NCI-H2196 (cell line): Measurements from ENCODE around the gene CARD14.
"Not testable (repeated sequence)": the region's sequence is repeated elsewhere in the genome, so short reads cannot be mapped to it uniquely, and the experiment has no call there.

Experiments
- DNase-seq: peaks from one replicate; lab custom pipeline; 2025; ENCODE audit not compliant: unreplicated experiment; lab: John Stamatoyannopoulos, UW

Gene CARD14

DNA sequence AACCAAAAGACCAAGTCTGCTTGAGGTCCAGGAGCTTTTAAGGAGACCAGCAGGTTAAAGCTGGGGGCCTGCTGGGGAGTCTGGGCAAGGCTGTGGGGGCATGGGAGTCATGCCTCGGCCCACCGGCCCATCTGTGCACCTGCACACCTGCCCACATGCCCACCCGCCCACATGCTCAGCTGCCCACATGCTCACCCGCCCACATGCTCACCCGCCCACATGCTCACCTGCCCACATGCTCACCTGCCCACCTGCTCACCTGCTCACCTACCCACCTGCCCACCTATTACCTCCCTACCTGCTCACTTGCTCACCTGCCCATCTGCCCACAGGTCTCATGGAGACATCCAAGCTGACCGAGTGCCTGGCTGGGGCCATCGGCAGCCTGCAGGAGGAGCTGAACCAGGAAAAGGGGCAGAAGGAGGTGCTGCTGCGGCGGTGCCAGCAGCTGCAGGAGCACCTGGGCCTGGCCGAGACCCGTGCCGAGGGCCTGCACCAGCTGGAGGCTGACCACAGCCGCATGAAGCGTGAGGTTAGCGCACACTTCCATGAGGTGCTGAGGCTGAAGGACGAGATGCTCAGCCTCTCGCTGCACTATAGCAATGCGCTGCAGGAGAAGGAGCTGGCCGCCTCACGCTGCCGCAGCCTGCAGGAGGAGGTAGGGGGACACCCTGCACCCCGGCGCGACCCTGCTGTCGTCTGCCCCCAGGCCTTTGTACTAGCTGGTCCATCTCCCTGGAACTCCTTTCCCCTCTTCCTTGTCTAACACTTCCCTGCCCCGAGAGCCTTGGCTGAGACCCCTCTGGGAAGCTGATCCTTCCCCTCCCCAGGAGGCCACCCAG, 14.0 kb downstream of the CARD14 start:
- DNase-seq = no peak

DNA sequence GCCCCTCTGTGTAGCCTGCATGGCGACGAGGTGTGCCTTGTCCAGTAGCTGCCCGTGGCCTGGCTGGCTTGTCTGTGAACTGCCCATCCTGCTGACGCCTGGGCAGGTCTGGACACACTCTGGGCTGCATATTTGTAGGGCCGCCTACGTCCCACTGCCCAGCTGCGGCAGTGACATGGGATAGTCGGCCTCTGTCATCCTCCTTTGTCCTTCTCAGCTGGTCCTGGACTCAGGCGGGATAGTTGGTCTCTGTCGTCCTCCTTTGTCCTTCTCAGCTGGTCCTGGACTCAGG, 14.5 kb downstream of the CARD14 start:
- DNase-seq = no peak

DNA sequence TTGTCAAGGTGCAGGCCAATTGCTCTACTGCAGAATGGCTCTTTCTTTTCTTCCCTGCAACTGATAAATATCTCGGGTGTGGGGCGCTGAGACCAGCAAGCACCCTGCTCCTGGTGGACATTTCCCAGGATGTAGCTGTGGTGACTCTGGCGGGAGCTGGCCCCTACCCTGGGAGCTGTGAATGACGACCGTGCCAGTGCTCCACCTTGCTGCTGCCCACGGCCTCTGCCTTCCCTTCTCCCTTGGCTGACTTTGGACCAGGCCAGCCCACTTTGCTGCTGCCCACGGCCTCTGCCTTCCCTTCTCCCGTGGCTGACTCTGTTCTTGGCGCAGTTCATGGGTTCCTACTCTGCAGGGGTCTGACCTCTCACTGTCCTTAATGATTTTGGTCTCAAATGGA, 16.1 kb downstream of the CARD14 start:
- DNase-seq = no peak

DNA sequence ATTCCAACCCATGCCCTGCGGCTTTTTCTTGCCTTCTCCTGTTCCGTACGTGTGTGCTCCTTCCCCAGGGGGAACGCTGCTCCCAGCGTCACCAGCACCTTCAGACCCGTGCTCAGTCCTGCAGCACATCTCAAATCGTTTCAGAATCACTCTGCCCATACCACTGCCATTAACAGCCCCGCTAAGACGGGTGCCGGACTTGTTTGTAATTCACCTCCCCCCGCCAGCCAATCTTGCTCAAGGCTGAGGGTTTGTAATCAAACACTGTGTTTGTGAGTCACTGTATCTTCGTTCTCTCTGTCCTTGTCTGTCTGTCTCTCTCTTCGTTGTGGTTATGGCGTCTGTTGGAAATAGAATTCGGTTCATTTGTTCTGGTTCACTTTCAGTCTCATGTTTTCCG, 17.3 kb downstream of the CARD14 start:
- DNase-seq = no peak

DNA sequence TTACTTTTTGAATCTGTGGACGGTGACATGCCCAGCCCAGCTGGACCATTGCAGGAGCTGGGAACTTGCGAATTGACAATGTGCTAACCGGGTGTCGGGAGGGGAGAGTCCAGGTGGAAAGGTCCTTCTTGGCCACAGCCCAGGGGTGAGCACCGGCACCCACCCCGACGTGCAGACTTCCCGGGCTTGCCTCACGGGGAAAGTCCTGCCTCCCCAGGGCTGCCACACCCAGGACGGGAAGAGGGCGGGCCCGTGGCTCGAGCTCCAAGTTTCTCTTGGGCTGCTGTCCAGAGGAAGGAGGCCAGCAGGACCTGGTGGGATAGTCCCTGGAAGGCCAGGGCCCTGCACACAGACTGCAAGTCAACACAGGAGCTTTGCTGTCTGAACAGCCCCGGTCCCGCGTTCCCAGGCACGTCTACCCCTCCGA, 17.7 kb downstream of the CARD14 start:
- DNase-seq = no peak

DNA sequence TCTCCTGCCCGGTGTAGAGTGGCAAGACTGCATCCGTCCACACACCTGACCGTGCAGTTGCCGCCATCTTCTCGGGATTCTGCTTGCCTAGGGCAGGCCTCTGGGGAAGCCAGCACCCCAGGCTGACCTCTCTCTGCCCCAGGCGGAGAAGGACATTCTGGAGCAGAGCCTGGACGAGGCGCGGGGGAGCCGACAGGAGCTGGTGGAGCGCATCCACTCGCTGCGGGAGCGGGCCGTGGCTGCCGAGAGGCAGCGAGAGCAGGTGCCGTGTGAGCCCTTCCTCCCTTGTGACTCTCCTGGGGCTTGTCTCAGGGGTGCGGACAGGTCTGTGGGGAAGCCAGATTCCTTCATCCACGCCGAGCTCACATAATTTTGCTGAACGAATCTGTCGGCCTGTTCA, 19.8 kb downstream of the CARD14 start:
- DNase-seq = no peak

DNA sequence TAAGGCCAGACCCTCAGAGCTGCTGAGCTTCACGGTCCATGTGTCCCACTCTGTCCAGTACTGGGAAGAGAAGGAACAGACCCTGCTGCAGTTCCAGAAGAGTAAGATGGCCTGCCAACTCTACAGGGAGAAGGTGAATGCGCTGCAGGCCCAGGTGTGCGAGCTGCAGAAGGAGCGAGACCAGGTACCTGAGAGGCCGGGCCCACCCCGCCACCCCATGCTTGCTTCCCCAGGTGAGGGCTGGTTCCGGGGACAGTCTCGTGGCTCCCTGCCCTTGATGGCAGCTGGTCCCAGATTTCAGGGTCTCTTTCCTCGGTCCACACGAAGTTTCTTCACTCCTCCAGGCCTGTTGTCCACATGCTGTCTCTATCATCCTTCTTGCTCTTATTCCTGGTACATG, 20.9 kb downstream of the CARD14 start:
- DNase-seq = no peak

DNA sequence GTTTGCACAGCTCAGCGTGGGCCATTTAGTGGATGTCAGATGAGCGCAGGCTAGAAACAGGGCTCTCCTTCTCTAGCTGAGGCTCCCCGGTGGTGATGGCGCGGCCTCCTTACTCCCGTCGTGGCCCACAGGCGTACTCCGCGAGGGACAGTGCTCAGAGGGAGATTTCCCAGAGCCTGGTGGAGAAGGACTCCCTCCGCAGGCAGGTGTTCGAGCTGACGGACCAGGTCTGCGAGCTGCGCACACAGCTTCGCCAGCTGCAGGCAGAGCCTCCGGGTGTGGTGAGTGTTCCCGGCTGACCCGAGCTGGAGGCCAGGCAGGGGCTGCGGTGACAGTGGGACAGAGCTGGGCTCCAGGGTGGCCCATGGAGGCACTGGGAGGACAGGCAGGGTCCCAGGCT, 21.4 kb downstream of the CARD14 start:
- no peak for DNase-seq

DNA sequence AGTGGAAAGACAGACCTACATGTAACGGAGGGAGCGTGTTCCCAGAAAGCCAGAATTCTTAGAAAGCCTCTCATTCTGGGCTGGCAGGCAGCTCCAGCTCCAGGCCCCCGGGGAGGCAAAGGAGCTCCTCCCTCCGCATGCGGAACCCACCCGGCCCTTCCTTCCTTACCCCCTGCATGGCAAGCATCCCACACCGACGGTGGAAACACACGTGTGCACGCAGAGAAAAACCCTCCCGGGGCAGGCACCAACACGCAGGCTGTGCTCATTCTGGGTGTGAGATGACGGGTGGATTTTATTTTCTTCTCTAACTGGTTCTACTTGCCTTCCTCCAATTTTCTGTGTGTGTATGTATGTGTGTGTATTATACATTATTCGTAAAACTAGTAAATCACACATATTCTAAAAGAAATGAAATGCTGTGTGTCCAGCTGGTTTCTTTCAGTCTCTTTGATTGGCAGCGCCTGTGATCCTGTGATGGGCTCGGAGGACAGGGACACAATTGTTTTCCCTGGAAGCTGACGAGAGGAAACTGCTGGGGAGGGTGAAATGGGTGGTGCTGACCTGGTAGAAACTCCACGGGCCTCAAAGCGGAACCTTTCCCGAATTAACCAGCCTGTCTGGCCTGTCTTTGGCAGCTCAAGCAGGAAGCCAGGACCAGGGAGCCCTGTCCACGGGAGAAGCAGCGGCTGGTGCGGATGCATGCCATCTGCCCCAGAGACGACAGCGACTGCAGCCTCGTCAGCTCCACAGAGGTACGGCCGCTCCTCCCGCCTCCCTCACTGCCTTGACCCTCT, 22.2 kb downstream of the CARD14 start:
- DNase-seq = no peak

DNA sequence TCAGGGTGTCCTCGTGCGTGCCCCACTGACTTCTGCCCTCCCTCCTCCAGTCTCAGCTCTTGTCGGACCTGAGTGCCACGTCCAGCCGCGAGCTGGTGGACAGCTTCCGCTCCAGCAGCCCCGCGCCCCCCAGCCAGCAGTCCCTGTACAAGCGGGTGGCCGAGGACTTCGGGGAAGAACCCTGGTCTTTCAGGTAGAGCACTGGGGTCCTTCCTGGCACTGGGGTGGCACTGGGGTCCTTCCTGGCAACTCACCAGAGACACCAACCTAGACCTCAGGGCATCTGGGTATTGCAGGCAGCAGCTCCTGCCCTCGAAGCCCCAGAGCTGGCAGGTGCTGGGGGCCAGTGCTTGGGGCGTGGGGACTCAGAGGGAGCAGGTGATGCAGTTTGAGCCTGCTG, 25.3 kb downstream of the CARD14 start:
- DNase-seq = no peak

DNA sequence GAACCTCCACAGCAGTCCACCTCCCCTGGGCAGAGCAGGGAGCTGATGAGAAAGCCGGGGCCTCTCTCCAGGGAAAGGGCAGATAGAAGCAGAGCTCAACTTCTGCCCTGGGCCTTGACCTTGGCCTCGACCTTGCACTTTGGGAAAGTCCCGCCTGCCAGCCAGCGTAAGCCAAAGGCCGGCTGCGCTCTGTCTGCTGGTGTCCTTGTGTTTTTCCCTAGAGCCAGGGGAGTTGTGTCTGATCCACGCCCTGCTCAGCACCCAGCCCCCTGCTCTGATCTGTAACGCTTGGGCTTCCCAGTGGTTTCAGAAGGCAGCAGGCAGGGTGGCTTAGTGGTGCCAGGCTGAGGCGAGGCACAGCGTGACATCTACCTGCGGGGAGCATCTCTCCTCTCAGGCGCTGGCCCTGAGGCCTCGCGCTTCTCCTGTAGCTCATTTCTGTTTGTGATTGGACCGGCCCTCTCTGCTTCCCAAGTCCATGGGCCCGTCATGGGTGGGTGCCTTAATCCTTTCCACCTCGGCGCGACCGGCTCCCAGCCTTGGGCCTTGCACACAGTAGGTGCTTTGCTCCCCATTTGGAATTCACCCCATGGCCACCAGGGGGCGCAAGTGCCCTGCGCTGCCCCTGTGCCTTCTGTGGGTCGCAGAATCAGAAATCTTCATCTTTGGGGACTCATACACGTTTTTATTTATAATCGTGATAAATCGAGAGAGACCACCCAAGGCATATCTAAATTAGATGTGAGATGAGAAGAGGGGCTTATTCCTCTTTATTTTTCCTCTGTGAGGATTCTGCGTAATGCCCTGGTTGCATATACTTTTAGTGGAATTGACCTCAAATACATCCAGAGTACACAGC, 26.1 kb downstream of the CARD14 start:
- DNase-seq = peak; percentile 48

DNA sequence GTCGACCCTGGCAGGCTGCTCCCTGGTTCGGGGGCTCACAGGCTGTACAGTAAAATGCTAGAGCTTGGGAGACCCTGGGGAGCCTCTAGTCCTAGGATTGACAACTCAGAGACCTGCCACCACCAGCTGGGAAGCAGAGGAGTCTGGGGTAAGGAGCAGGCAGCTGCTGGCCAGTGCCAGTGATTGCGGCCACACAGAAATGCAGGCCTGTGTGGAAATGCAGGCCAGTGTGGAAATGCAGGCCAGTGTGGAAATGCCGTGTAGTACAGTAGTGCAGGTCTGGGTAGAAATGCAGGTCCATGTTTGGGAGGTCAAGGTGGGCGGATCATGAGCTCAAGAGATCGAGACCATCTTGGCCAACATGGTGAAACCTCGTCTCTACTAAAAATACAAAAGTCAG, 26.8 kb downstream of the CARD14 start:
- no peak for DNase-seq

DNA sequence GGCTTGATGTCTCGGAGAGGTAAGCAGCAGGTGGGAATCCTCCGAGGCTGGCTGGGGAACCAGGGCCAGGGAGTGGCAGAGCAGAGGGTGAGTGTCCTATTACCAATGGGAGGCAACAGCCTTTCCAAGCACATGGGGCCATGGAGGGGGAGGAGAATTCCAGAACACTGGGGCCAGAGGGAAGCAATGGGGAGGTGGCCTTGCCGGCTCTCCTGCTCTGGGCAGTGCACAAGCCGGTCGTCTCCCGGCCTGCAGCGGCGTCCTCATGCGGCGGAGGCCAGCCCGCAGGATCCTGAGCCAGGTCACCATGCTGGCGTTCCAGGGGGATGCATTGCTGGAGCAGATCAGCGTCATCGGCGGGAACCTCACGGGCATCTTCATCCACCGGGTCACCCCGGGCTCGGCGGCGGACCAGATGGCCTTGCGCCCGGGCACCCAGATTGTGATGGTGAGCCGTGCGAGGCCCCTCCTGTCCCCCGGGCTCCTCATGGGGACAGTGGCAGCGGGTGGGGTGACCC, 28.4 kb downstream of the CARD14 start:
- no peak for DNase-seq

DNA sequence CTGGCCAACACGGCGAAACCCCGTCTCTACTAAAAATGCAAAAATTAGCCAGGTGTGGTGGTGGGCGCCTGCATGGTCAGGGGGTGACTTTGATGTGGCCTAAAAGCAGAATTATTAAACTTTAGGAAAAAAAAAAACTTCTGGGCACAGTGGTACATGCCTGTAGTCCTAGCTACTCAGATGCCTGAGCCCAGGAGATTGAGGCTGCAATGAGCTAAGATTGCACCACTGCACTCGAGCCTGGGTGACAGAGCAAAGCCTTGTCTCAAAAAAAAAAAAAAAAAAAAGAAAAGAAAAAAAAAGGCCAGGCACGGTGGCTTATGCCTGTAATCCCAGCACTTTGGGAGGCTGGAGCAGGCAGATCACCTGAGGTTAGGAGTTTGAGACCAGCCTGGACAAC, 29.5 kb downstream of the CARD14 start:
- DNase-seq = not testable (repeated sequence)

DNA sequence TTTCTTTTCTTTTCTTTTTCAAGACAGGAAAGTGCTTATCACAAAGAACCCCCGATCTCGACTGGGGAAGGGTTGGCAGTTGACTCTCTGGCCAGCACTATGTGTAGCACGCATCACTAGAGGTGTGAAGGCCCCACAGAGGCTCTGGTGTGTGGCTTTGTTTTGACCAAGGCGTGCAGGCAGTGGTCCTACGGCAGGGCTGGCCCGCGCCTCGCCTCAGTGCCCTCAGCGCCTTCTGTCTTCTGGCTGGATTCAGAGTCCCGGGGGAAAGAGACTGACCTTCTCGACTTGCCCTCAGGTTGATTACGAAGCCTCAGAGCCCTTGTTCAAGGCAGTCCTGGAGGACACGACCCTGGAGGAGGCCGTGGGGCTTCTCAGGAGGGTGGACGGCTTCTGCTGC, 31.6 kb downstream of the CARD14 start:
- no peak for DNase-seq

DNA sequence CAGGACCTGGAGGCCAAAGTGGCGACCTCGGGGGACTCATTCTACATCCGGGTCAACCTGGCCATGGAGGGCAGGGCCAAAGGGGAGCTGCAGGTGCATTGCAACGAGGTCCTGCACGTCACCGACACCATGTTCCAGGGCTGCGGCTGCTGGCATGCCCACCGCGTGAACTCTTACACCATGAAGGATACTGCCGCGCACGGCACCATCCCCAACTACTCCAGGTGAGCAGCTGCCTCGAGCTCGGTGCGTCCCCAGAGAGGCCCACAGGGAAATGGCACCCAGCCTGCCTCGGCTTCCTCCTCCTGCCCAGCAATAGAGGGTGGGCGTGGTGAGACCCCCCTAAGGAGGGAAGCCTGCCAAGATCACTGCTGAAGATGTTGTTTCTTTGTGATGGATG, 32.4 kb downstream of the CARD14 start:
- DNase-seq = no peak

DNA sequence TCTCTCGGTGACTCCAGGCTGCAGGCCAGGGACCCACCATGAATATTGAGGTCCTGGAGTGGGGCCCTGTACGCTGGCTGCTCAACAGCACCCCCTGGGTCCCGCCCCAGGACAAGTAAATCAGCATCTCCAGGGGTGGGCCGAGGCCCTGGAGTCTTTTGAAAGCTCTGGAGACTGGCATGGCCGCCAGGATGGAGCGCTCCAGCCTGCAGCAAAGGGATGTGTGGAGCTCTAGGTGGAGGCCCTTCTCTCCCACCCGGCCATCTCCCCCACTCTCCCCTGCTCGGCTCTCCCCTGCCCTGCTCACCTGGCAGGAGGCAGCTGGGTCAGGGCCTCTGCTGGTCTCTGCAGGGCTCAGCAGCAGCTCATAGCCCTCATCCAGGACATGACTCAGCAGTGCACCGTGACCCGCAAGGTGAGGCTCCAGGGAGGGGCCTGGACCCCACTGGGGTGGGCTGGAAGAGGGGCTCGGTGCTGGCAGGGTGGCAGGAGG, 33.7 kb downstream of the CARD14 start:
- no peak for DNase-seq

DNA sequence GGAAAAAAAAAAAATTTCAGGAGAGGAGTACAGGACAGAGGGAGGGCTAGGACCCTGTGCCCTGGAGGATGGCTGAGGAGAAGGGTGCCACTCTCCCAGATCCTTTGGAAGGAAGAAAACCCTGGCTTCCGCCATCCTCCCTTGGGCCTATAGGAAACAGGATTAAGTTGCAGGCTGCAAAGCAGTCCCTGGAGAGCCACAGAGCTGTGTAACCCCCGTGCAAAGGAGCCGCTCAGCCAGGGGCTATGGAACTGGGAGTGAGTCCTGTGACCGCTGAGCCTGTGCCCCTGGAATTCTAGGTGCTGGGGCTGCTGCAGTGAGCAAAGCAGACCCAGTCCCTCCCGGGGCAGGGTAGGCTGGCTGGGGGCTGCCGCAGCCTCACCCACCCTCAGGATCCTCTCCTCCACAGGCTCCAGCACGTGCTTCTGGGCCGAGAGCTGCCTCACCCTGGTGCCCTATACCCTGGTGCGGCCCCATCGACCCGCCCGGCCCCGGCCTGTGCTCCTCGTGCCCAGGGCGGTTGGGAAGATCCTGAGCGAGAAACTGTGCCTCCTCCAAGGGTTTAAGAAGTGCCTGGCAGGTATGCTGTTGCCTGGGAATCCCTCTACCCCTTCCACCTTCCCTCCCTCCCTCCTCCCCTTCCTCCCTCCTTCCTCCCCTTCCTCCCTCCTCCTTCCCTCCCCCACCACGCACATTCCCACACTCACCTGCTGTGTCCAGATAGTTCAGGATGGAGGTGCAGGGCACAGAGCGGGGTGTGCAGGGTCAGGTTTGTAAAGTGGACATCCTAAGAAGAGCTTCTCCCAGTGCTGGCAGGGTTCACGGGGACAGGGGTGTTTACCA, 35.0 kb downstream of the CARD14 start:
- no peak for DNase-seq

DNA sequence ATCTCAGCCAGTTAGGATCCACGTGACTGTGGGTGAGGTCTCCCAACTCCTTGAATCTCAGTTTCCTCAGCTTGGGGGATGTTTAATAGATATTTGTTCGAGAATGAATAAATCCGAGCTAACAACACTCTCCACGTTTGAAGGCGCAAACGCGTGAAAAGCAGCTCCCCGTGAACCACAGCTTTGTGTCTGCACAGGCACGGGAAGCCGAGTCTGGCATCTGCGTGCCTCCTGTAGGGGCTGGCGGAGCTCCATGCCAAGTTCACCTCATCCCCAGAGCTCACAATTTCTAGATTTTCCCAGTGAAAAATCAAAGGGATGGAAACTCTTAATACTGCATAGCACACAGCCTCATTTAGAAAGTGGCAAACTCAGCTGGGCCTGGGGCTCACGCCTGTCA, 36.0 kb downstream of the CARD14 start:
- DNase-seq = no peak

DNA sequence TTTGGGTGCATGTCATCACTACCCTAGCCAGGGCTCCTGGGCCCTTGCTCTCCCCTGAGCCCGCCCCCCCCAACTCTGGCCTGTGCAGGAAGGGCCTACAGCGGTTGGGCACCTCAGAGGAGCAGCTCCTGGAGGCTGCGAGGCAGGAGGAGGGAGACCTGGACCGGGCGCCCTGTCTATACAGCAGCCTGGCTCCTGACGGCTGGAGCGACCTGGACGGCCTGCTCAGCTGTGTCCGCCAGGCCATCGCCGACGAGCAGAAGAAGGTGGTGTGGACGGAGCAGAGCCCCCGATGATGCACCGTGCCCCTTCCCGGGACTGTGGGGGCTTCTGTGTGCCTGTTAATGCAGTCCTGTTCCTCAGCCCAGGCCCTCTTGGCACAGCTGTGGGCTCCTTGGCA, 38.2 kb downstream of the CARD14 start:
- DNase-seq = no peak
